Caco-2 (cell line): ENCODE measurements around the gene MYLK2. TPM values are rescaled to one million over a fixed set of nuclear protein-coding genes. Genes with fewer than 3 reads are reported as not detected.
A peak's percentile ranks its signal among the peaks of the same experiment; 100 is the strongest.

Experiments used
- BruUV-seq: library from RNA; stranded (reverse); fragments of 400-500 nt; replicated peaks from 2 replicates; lab custom pipeline; 2021; lab: Mats Ljungman, UMichigan
- CTCF ChIA-PET: fragments of 300-600 bp; sonication (Branson Sonifier 250); formaldehyde crosslinking; loops from one replicate; lab custom pipeline; 2022; ENCODE audit warnings: antibody characterized with exemption; lab: Charles Lee
- POLR2A ChIA-PET: fragments of 300-600 bp; sonication (Branson Sonifier 250); formaldehyde crosslinking; loops from one replicate; lab custom pipeline; 2022; ENCODE audit warnings: antibody characterized with exemption; lab: Charles Lee
- DNase-seq, 2 experiments: peaks; one replicate each; pipeline versions ENCODE4 v3.0.0 to v3.0.0-alpha.2; 2020 to 2022
- H3K27me3 ChIP-seq: replicated peaks from 2 replicates; pipeline ENCODE4 v1.6.0; 2011; ENCODE audit warnings: low read length; ENCODE audit not compliant: control insufficient read depth, insufficient read depth
- H3K36me3 ChIP-seq: 2 replicates; pipeline ENCODE4 v1.5.1; 2011; ENCODE audit warnings: low read length; ENCODE audit not compliant: control insufficient read depth, insufficient read depth
- H3K4me1 ChIP-seq: fragments of 250-450 bp; sonication (Bioruptor Pico); 2 replicates; pipeline ENCODE4 v1.5.1; 2020; ENCODE audit warnings: mild to moderate bottlenecking
- H3K4me3 ChIP-seq: 2 replicates; pipeline ENCODE4 v1.5.1; 2011; ENCODE audit warnings: low read depth, mild to moderate bottlenecking, control low read depth, low read length
- H3K9me3 ChIP-seq: fragments of 250-450 bp; sonication (Bioruptor Pico); 2 replicates; pipeline ENCODE4 v1.5.1; 2020; ENCODE audit warnings: mild to moderate bottlenecking, moderate library complexity
- H3K27ac Mint-ChIP-seq: one replicate; pipeline ENCODE4 v1.8.0; 2022; ENCODE audit warnings: mixed read lengths; ENCODE audit not compliant: unreplicated experiment
- H3K27me3 Mint-ChIP-seq: one replicate; pipeline ENCODE4 v1.8.0; 2022; ENCODE audit warnings: mixed read lengths; ENCODE audit not compliant: insufficient read depth, unreplicated experiment
- H3K36me3 Mint-ChIP-seq: one replicate; pipeline ENCODE4 v1.8.0; 2022; ENCODE audit warnings: mild to moderate bottlenecking, mixed read lengths; ENCODE audit not compliant: insufficient read depth, unreplicated experiment
- H3K4me1 Mint-ChIP-seq: one replicate; pipeline ENCODE4 v1.8.0; 2022; ENCODE audit warnings: low read depth, mixed read lengths; ENCODE audit not compliant: unreplicated experiment
- H3K4me3 Mint-ChIP-seq: one replicate; pipeline ENCODE4 v1.8.0; 2022; ENCODE audit warnings: mild to moderate bottlenecking, moderate library complexity, mixed read lengths; ENCODE audit not compliant: unreplicated experiment
- H3K9me3 Mint-ChIP-seq: one replicate; pipeline ENCODE4 v1.8.0; 2022; ENCODE audit warnings: mixed read lengths; ENCODE audit not compliant: unreplicated experiment
- intact Hi-C: fragments of 100-400 bp; cut with micrococcal nuclease; formaldehyde crosslinking; loops from one replicate; pipeline ENCODE4 v1.10.0; 2022; ENCODE audit not compliant: unreplicated experiment
- total RNA-seq: library from RNA; stranded (reverse); gene quantifications from 2 replicates; pipeline ENCODE4 v1.2.3, GENCODE V29; 2022
- TF ChIP-seq, protein P1 (sequence below), 2 experiments: fragments of 200-600 bp in 1 of 2; IDR thresholded peaks; 1 replicate in 1 of 2; 2 replicates in 1 of 2; pipeline versions ENCODE4 v1.5.1 to v1.8.0; 2011 to 2022; ENCODE audit warnings: antibody characterized with exemption in 1 of 2, control low read depth in 1 of 2, inconsistent platforms in 1 of 2, low read depth in 1 of 2, low read length in 1 of 2, mild to moderate bottlenecking in 1 of 2, moderate library complexity in 1 of 2; ENCODE audit not compliant: insufficient read depth in 1 of 2, severe bottlenecking in 1 of 2, unreplicated experiment in 1 of 2

MYLK2 gene
- total RNA-seq, 1 experiment from 2014 or later = 0.91 TPM

DNA sequence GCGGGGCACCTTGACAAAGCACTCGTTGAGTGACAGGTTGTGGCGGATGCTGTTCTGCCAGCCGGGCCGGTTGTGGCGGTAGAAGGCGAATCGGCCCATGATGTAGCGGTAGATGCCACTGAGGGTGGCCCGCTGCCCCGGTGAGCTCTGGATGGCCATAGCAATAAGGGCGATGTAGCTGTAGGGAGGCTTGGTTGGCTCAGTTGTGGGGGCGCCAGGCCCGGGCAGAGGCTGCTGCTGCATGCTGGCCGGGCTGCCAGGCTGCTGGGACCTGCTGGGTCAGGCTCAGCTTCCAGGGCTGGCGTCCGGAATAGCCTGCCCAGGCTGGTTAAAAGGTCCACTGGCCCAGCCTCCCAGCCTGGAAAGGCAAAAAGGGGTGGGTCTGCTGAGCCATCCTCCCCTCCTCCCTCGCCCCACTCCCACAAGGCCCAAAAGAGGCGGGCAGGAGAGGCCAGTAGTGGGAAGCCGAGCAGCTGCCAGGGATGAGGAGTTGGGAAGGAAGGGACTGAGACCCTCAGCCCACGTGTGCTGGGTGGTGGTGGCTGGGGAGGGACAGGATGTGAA, 26.2 kb downstream of the MYLK2 start, which contains the start of gene FOXS1:
FOXS1 (minus strand) TSS at position 305 of the 564 bp plus-strand sequence; CDS start at position 243, 62 bp downstream.
- intact Hi-C loops = no loop called here
- ChIA-PET CTCF (interaction anchor here (0.5 to 2.5 kb wide), 4 partner anchors 10 to 172 kb away, joined by 3 to 13 read pairs (median 6); no protein-coding TSS in a partner anchor), POLR2A (no interaction called here)
- no TSS peak for BruUV-seq
- DNase-seq = no peak
- H3K9me3 Mint-ChIP-seq = no peaks in the 10 kb centered on the region
- no peak within 1 kb of the TSS for H3K4me3 Mint-ChIP-seq
- peaks cover 6% of the 10 kb centered on the region for H3K27me3 ChIP-seq
- no peak within 1 kb of the TSS for H3K27ac Mint-ChIP-seq
- H3K27me3 Mint-ChIP-seq = peaks cover 10% of the 10 kb centered on the region
- H3K4me3 ChIP-seq = no peak within 1 kb of the TSS
- no peaks in the 10 kb centered on the region for H3K9me3 ChIP-seq
- TF ChIP-seq, protein P1, sequence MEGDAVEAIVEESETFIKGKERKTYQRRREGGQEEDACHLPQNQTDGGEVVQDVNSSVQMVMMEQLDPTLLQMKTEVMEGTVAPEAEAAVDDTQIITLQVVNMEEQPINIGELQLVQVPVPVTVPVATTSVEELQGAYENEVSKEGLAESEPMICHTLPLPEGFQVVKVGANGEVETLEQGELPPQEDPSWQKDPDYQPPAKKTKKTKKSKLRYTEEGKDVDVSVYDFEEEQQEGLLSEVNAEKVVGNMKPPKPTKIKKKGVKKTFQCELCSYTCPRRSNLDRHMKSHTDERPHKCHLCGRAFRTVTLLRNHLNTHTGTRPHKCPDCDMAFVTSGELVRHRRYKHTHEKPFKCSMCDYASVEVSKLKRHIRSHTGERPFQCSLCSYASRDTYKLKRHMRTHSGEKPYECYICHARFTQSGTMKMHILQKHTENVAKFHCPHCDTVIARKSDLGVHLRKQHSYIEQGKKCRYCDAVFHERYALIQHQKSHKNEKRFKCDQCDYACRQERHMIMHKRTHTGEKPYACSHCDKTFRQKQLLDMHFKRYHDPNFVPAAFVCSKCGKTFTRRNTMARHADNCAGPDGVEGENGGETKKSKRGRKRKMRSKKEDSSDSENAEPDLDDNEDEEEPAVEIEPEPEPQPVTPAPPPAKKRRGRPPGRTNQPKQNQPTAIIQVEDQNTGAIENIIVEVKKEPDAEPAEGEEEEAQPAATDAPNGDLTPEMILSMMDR (IDR thresholded peaks at IDR 0.05; ENCODE audit: insufficient read depth in 1 of 2, low read depth in 1 of 2, low read length in 1 of 2, severe bottlenecking in 1 of 2, unreplicated experiment in 1 of 2) = no peak
- no peaks in the 10 kb centered on the region for H3K36me3 Mint-ChIP-seq
- peaks cover 7% of the 10 kb centered on the region; the same call in 1 of the 2 replicates for H3K4me1 ChIP-seq
- no peaks in the 10 kb centered on the region for H3K36me3 ChIP-seq
- no peaks in the 10 kb centered on the region for H3K4me1 Mint-ChIP-seq

DNA sequence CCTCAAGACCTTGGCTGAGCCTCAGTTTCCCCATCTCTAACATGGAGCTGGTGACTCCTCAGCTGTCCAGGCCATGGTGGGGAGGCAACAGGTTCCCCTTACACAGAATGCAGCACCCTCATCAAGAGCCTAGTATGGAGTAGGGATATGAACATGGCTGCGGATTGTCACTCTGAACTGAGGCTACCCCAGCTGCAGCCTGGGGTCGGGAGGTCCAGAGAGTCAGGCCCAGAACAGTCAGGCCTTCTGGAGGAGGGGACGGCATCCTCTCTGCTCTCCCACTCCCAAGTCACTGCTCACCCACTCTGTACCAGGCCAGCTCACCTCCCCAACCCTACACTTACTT, 27.6 kb downstream of the MYLK2 start:
- ChIA-PET CTCF (interaction anchor here (0.6 to 2.5 kb wide), 23 partner anchors 9 to 234 kb away, joined by 3 to 14 read pairs (median 5); partner anchors contain the start of gene PDRG1), POLR2A (no interaction called here)
- H3K36me3 ChIP-seq = no peaks in the 10 kb centered on the region
- Mint-ChIP-seq H3K4me3 (no peak overlapping the region), H3K4me1 (no peaks in the 10 kb centered on the region), H3K27me3 (peaks cover 18% of the 10 kb centered on the region), H3K9me3 (no peaks in the 10 kb centered on the region), H3K27ac (no peak overlapping the region), H3K36me3 (no peaks in the 10 kb centered on the region)
- H3K9me3 ChIP-seq = no peaks in the 10 kb centered on the region
- DNase-seq = no peak
- H3K27me3 ChIP-seq = peaks cover 10% of the 10 kb centered on the region
- peaks cover 7% of the 10 kb centered on the region; the same call in 1 of the 2 replicates for H3K4me1 ChIP-seq
- intact Hi-C loops = loop anchor here (1.0 kb wide), 1 partner anchor 23 kb away; no protein-coding TSS in a partner anchor
- TF ChIP-seq, protein P1 (IDR thresholded peaks at IDR 0.05; ENCODE audit: insufficient read depth in 1 of 2, low read depth in 1 of 2, low read length in 1 of 2, severe bottlenecking in 1 of 2, unreplicated experiment in 1 of 2) = peak in 1 of 2 experiments; percentile 1
- H3K4me3 ChIP-seq = no peak overlapping the region
- no TSS peak for BruUV-seq

- no peaks in the 10 kb centered on the region for H3K36me3 Mint-ChIP-seq
- Histone ChIP-seq H3K4me3 (no peak overlapping the region), H3K9me3 (no peaks in the 10 kb centered on the region), H3K36me3 (no peaks in the 10 kb centered on the region), H3K27me3 (peaks cover 11% of the 10 kb centered on the region), H3K4me1 (peaks cover 7% of the 10 kb centered on the region; the same call in 1 of the 2 replicates)
- TF ChIP-seq, protein P1 (IDR thresholded peaks at IDR 0.05; ENCODE audit: insufficient read depth in 1 of 2, low read depth in 1 of 2, low read length in 1 of 2, severe bottlenecking in 1 of 2, unreplicated experiment in 1 of 2) = no peak
- intact Hi-C loops = no loop called here
- ChIA-PET POLR2A (no interaction called here), CTCF (interaction anchor here (0.7 to 2.0 kb wide), 4 partner anchors 25 to 236 kb away, joined by 3 to 5 read pairs (median 4); partner anchors contain the start of gene PDRG1)
- H3K27ac Mint-ChIP-seq = no peak overlapping the region
- peaks cover 18% of the 10 kb centered on the region for H3K27me3 Mint-ChIP-seq
- H3K9me3 Mint-ChIP-seq = no peaks in the 10 kb centered on the region
- DNase-seq = no peak
- BruUV-seq = no TSS peak
- H3K4me3 Mint-ChIP-seq = no peak overlapping the region
- no peaks in the 10 kb centered on the region for H3K4me1 Mint-ChIP-seq
These were observed 29.2 kb downstream of the MYLK2 start for GRCh38 chr20:31848088-31848999.
